GM12892 (cell line): ENCODE results near the gene ERVW-1.

Source experiments
- POLR2A ChIP-seq: IDR thresholded peaks from 2 replicates; pipeline ENCODE4 v1.6.1; 2011; ENCODE audit warnings: low read depth, low read length, control low read depth
- POLR2AphosphoS5 ChIP-seq: IDR thresholded peaks from 2 replicates; pipeline ENCODE4 v1.6.1; 2011; ENCODE audit warnings: low read depth, low read length, control low read depth
- TAF1 ChIP-seq: IDR thresholded peaks from 2 replicates; pipeline ENCODE4 v1.6.1; 2011; ENCODE audit warnings: low read depth, mild to moderate bottlenecking, control low read depth, low read length, borderline replicate concordance

GRCh38 chr7:92421676-92422435, 55.9 kb downstream of the ERVW-1 start:
- TF ChIP-seq POLR2A (no peak), POLR2AphosphoS5 (no peak), TAF1 (no peak)
